Testis (tissue), 3 donors: ENCODE measurements around the gene ZNF644. TPM values are rescaled to one million over a fixed set of nuclear protein-coding genes. Genes with fewer than 3 reads are reported as not detected.

ENCODE experiments used
- DNase-seq: peaks from one replicate; pipeline ENCODE4 v3.0.0-alpha.2; 2019
- H3K27ac ChIP-seq, 2 donors: fragments of 200-600 bp; sonication (generic); one replicate each; pipeline ENCODE4 v1.5.1; 2019
- H3K27me3 ChIP-seq: fragments of 200-600 bp; sonication (generic); one replicate; pipeline ENCODE4 v1.5.1; 2019
- H3K36me3 ChIP-seq: fragments of 200-600 bp; sonication (generic); one replicate; pipeline ENCODE4 v1.5.1; 2017; ENCODE audit warnings: low read depth; ENCODE audit errors: missing control alignments
- H3K4me1 ChIP-seq: fragments of 200-600 bp; sonication (generic); one replicate; pipeline ENCODE4 v1.5.1; 2019
- H3K4me3 ChIP-seq, 2 donors: fragments of 200-600 bp; sonication (generic); one replicate each; pipeline ENCODE4 v1.5.1; 2017 to 2019
- H3K9me3 ChIP-seq: fragments of 200-600 bp; sonication (generic); one replicate; pipeline ENCODE4 v1.5.1; 2017
- CTCF ChIP-seq, 3 experiments: fragments of 450-650 bp in 2 of 3; fragments of 200-600 bp in 1 of 3; sonication (generic) in 1 of 3; IDR thresholded peaks; one replicate each; pipeline ENCODE4 v1.5.1; 2016 to 2019; ENCODE audit warnings: antibody characterized with exemption in 3 of 3, mild to moderate bottlenecking in 2 of 3, moderate library complexity in 1 of 3
- POLR2A ChIP-seq: fragments of 450-650 bp; IDR thresholded peaks from one replicate; pipeline ENCODE4 v1.6.1; 2017; ENCODE audit warnings: antibody characterized with exemption, mild to moderate bottlenecking, moderate library complexity
- WGBS, 2 donors: methylation state at CpG; one replicate each; pipeline ENCODE4 v1.1.5; 2018; 5-methylcytosine and 5-hydroxymethylcytosine counted together
- intact Hi-C: fragments of 100-400 bp; cut with DNase I; formaldehyde crosslinking; loops from one replicate; pipeline ENCODE4 v1.15.1; 2023; ENCODE audit warnings: low total_unique reads
- polyA plus RNA-seq: library from polyadenylated mRNA; stranded (reverse); fragments of 350-450 nt; fragmentation: Illumina TruSeq; extraction: RNeasy Lipid Tissue Mini Kit (QIAGEN cat#74804); gene quantifications from one replicate; pipeline ENCODE4 v1.2.3, GENCODE V29; 2014; ENCODE audit warnings: low read depth, low replicate concordance; ENCODE audit not compliant: insufficient read depth
- total RNA-seq, 2 donors: library from RNA; depleted of rRNA; stranded (reverse); fragments of >200 nt; gene quantifications; one replicate each; pipeline ENCODE4 v1.2.3, GENCODE V29; 2016

The ZNF644 gene
- total and polyA plus RNA-seq, 3 donors from 2014 or later = 21.6 to 73.8 (median 70.5) TPM

GRCh38 chr1:91032349-91032748 is 10.5 kb upstream of the ZNF644 start:
- no peak for DNase-seq
- intact Hi-C loops = no loop called here
- Histone ChIP-seq H3K4me1 (no peaks in the 10 kb centered on the region), H3K4me3 (no peak overlapping the region), H3K27ac (no peak overlapping the region), H3K9me3 (no peaks in the 10 kb centered on the region), H3K27me3 (no peaks in the 10 kb centered on the region), H3K36me3 (no peaks in the 10 kb centered on the region)
- no peak for TF ChIP-seq CTCF (IDR thresholded peaks at IDR 0.05)
- TF ChIP-seq POLR2A = no peak

- WGBS, 2 donors = 87 to 93% methylated on average over 1 of the region's 1 CpG
- H3K4me3 ChIP-seq = no peak overlapping the region
- H3K27me3 ChIP-seq = no peaks in the 10 kb centered on the region
- no peaks in the 10 kb centered on the region for H3K36me3 ChIP-seq
- intact Hi-C loops = no loop called here
- DNase-seq = no peak
- no peaks in the 10 kb centered on the region for H3K4me1 ChIP-seq
- TF ChIP-seq CTCF (IDR thresholded peaks at IDR 0.05) = no peak
- TF ChIP-seq POLR2A = no peak
- H3K9me3 ChIP-seq = no peaks in the 10 kb centered on the region
- H3K27ac ChIP-seq = no peak overlapping the region
Measured at GRCh38 chr1:91031081-91031480, 9.2 kb upstream of the ZNF644 start.

- H3K4me3 ChIP-seq = no peak overlapping the region
- 88 to 94% methylated on average over 1 of the region's 1 CpG for WGBS, 2 donors
- no peaks in the 10 kb centered on the region for H3K36me3 ChIP-seq
- H3K9me3 ChIP-seq = no peaks in the 10 kb centered on the region
- no peak overlapping the region for H3K27ac ChIP-seq
- DNase-seq = no peak
- no peaks in the 10 kb centered on the region for H3K4me1 ChIP-seq
- no peaks in the 10 kb centered on the region for H3K27me3 ChIP-seq
- intact Hi-C loops = no loop called here
- TF ChIP-seq CTCF (IDR thresholded peaks at IDR 0.05) (no peak), POLR2A (no peak)
Measured at GRCh38 chr1:91026777-91027176, 4.9 kb upstream of the ZNF644 start.

GRCh38 chr1:91026320-91026719 is 4.5 kb upstream of the ZNF644 start:
- no peak overlapping the region for H3K4me3 ChIP-seq
- TF ChIP-seq POLR2A (no peak), CTCF (IDR thresholded peaks at IDR 0.05) (no peak)
- no peaks in the 10 kb centered on the region for H3K27me3 ChIP-seq
- no peaks in the 10 kb centered on the region for H3K4me1 ChIP-seq
- no peak for DNase-seq
- 92 to 94% methylated on average over 4 of the region's 4 CpGs for WGBS, 2 donors
- intact Hi-C loops = no loop called here
- H3K27ac ChIP-seq = no peak overlapping the region
- H3K9me3 ChIP-seq = no peaks in the 10 kb centered on the region
- no peaks in the 10 kb centered on the region for H3K36me3 ChIP-seq

GRCh38 chr1:91024481-91025119 is 2.8 kb upstream of the ZNF644 start:
- no peak overlapping the region for H3K4me3 ChIP-seq
- H3K27ac ChIP-seq = no peak overlapping the region
- no peaks in the 10 kb centered on the region for H3K27me3 ChIP-seq
- no peaks in the 10 kb centered on the region for H3K36me3 ChIP-seq
- no peak for DNase-seq
- no peaks in the 10 kb centered on the region for H3K9me3 ChIP-seq
- 64 to 74% methylated on average over 3 of the region's 3 CpGs for WGBS, 2 donors
- intact Hi-C loops = no loop called here
- TF ChIP-seq POLR2A (no peak), CTCF (IDR thresholded peaks at IDR 0.05) (no peak)
- H3K4me1 ChIP-seq = no peaks in the 10 kb centered on the region
